Activated gamma-delta T cell treated with anti-CD3 and anti-CD28 coated beads, Interleukin-2, amount 50 U/mL, for 16 hours (primary cell): ENCODE data around the gene OR56A5.

Source experiments
- DNase-seq: peaks from one replicate; pipeline ENCODE4 v3.0.0-alpha.2; 2020; ENCODE audit warnings: low read depth

The OR56A5 gene

GRCh38 chr11:5932671-5933070 is 35.6 kb downstream of the OR56A5 start:
- no peak for DNase-seq

GRCh38 chr11:5931061-5931460 is 37.2 kb downstream of the OR56A5 start:
- no peak for DNase-seq

GRCh38 chr11:5930614-5931013 is 37.7 kb downstream of the OR56A5 start:
- no peak for DNase-seq

DNA sequence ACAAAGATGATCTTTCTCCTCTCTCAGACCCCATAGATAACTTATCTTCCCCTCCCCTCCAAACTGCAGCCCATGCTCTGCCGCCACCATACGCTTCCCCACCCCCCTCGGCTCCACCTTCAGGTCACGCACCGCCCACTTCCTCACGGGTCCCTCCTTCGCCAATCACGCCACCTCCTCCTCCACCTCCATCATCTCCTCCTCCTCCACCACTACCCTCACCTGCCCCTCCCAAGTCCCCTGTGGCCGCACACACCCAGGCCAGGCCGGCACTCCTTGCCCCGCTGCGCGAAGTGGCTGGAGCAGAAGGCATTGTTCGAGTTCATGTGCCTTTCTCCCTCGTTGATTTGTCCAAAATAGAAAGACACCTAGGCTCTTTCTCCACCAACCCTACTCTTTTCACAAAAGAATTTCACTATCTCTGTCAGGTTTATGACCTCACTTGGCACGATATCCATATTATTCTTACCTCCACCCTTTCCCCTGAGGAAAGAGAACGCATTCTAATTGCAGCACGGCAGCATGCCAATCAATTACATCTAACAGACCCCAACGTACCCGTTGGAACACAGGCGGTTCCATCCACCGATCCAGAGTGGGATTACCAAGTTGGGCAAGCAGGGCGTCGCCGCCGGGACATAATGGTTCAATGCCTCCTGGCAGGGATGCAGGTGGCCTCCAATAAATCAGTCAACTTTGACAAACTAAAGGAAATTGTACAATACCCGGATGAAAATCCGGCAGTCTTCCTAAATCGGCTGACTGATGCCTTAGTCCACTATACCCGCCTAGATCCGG is 38.5 kb downstream of the OR56A5 start:
- no peak for DNase-seq

- no peak for DNase-seq
Measured at GRCh38 chr11:5928811-5929210, 39.5 kb downstream of the OR56A5 start.

DNA sequence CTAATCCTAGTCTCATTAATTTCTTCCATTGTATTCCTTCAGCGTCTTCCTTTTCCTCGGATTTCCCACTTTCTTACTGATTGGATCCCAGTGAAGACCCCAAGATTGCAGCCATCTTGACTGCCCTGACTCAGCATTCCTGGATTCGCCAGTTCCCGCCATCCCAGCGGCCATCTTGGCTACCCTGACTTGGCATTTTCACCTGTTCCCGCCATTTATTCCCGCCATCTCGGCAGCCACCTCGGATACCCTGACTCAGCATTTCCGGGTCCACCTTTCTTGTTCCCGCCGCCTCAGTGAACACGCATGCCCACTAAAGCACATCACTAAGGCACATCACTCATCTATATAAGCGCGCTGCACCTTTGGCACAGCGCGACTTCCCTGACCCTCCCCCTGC is 40.0 kb downstream of the OR56A5 start:
- DNase-seq = no peak

GRCh38 chr11:5923794-5924193 is 44.5 kb downstream of the OR56A5 start:
- DNase-seq = no peak

GRCh38 chr11:5923427-5923776 is 44.9 kb downstream of the OR56A5 start:
- no peak for DNase-seq

DNA sequence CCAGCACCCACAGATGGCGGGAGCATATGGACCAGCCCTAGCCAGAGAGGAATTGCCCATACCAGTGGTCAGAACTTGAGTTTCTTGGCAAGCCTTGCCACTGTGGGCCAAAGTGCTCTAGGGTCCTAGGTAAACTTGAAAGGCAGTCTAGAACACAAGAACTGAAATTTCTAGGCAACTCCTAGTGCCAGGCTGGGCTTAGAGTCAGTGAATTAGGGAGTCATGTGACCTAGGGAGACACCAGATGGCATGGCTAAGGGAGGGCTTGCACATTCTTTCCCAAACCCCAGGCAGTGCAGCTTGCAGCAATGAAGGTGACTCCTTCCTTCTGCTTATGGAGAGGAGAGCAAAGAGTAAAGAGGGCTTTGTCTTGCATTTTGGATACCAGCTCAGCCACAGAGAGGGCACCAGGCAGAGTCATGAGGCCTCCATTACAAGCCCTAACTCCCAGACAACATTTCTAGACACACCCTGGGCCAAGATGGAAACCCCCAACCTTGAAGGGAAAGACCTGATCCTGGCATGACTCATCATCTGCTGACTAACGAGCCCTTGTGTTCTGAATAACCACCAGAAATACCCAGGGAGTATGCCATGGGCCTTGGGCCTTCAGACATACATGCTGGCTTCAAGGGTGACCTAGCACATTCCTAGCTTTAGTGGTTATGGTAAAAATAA is 45.4 kb downstream of the OR56A5 start:
- DNase-seq = no peak
